Prostate gland (tissue), 2 donors: Measurements from ENCODE around the gene GALM. TPM values are rescaled to one million over a fixed set of nuclear protein-coding genes. Genes with fewer than 3 reads are reported as not detected.

Experiments used
- DNase-seq: peaks from one replicate; pipeline ENCODE4 v3.0.0-alpha.2; 2019; ENCODE audit warnings: low spot score
- H3K27ac ChIP-seq, 2 donors: fragments of 200-600 bp; sonication (generic); 2 replicates each; pipeline ENCODE4 v1.5.1; 2017 to 2019
- H3K27me3 ChIP-seq: fragments of 200-600 bp; sonication (generic); replicated peaks from 2 replicates; pipeline ENCODE4 v1.5.1; 2019; ENCODE audit not compliant: insufficient read depth
- H3K36me3 ChIP-seq, 2 donors: fragments of 200-600 bp; sonication (generic); 1 replicate in 1 of 2; 2 replicates in 1 of 2; pipeline versions ENCODE4 v1.5.1 to v1.8.1; 2017 to 2019
- H3K4me1 ChIP-seq: fragments of 200-600 bp; sonication (generic); replicated peaks from 2 replicates; pipeline ENCODE4 v1.5.1; 2019
- H3K4me3 ChIP-seq, 2 donors: fragments of 200-600 bp; sonication (generic); 2 replicates each; pipeline ENCODE4 v1.5.1; 2017 to 2019
- H3K9me3 ChIP-seq: fragments of 200-600 bp; sonication (generic); 2 replicates; pipeline ENCODE4 v1.5.1; 2017
- CTCF ChIP-seq, 4 experiments: fragments of 200-600 bp in 2 of 4; fragments of 450-650 bp in 2 of 4; sonication (generic) in 2 of 4; IDR thresholded peaks; 1 replicate in 3 of 4; 2 replicates in 1 of 4; pipeline ENCODE4 v1.5.1; 2016 to 2019; ENCODE audit warnings: antibody characterized with exemption in 4 of 4, mild to moderate bottlenecking in 2 of 4, moderate library complexity in 2 of 4
- POLR2A ChIP-seq: fragments of 450-650 bp; IDR thresholded peaks from one replicate; pipeline ENCODE4 v1.6.1; 2016; ENCODE audit warnings: antibody characterized with exemption, mild to moderate bottlenecking
- POLR2AphosphoS5 ChIP-seq: sonication (generic); formaldehyde crosslinking; IDR thresholded peaks from one replicate; pipeline ENCODE4 v1.6.1; 2017; ENCODE audit warnings: antibody characterized with exemption
- WGBS: methylation state at CpG from one replicate; pipeline ENCODE4 v1.1.5; 2018; 5-methylcytosine and 5-hydroxymethylcytosine counted together
- intact Hi-C: fragments of 100-400 bp; cut with DNase I; formaldehyde crosslinking; loops from one replicate; pipeline ENCODE4 v1.14.2; 2022
- total RNA-seq, 2 donors: library from RNA; depleted of rRNA; stranded (reverse); fragments of >200 nt; gene quantifications; one replicate each; pipeline ENCODE4 v1.1.0, GENCODE V29; 2016

GALM gene
- total RNA-seq, 2 donors from 2014 or later = 5.6 to 22.3 TPM

GRCh38 chr2:38649176-38649728, 16.7 kb upstream of the GALM start:
- no peaks in the 10 kb centered on the region for H3K4me1 ChIP-seq

GRCh38 chr2:38650012-38650411, 15.9 kb upstream of the GALM start:
- no peak for TF ChIP-seq CTCF (IDR thresholded peaks at IDR 0.05)
- no peak for TF ChIP-seq POLR2AphosphoS5
- no peak for TF ChIP-seq POLR2A
- no peak for DNase-seq
- Histone ChIP-seq H3K36me3 (no peaks in the 10 kb centered on the region), H3K4me1 (no peaks in the 10 kb centered on the region), H3K9me3 (no peaks in the 10 kb centered on the region), H3K4me3 (no peak overlapping the region), H3K27ac (no peak overlapping the region), H3K27me3 (no peaks in the 10 kb centered on the region)
- intact Hi-C loops = no loop called here
- WGBS = 88% methylated on average over 6 of the region's 6 CpGs

More at GRCh38 chr2:38649176-38649728, 16.7 kb upstream of the GALM start:
- TF ChIP-seq POLR2AphosphoS5 (no peak), CTCF (IDR thresholded peaks at IDR 0.05) (no peak), POLR2A (no peak)
- Histone ChIP-seq H3K27me3 (no peaks in the 10 kb centered on the region), H3K4me3 (no peak overlapping the region), H3K36me3 (no peaks in the 10 kb centered on the region), H3K27ac (no peak overlapping the region), H3K9me3 (no peaks in the 10 kb centered on the region)
- no peak for DNase-seq
- intact Hi-C loops = no loop called here
- 88% methylated on average over 12 of the region's 12 CpGs for WGBS

- 83% methylated on average over 2 of the region's 2 CpGs for WGBS
These were observed 15.2 kb upstream of the GALM start for GRCh38 chr2:38650717-38651116.

GRCh38 chr2:38652431-38653273, 13.3 kb upstream of the GALM start:
- 63% methylated on average over 6 of the region's 6 CpGs for WGBS
- DNase-seq = no peak
- H3K9me3 ChIP-seq = no peaks in the 10 kb centered on the region
- H3K4me3 ChIP-seq = no peak overlapping the region
- no peak overlapping the region for H3K27ac ChIP-seq
- TF ChIP-seq POLR2AphosphoS5 = no peak
- TF ChIP-seq POLR2A = no peak
- TF ChIP-seq CTCF (IDR thresholded peaks at IDR 0.05) = no peak
- no peaks in the 10 kb centered on the region for H3K27me3 ChIP-seq
- H3K36me3 ChIP-seq = no peaks in the 10 kb centered on the region
- intact Hi-C loops = no loop called here
- H3K4me1 ChIP-seq = no peaks in the 10 kb centered on the region

More at GRCh38 chr2:38650717-38651116, 15.2 kb upstream of the GALM start:
- Histone ChIP-seq H3K9me3 (no peaks in the 10 kb centered on the region), H3K27ac (no peak overlapping the region), H3K4me3 (no peak overlapping the region), H3K4me1 (no peaks in the 10 kb centered on the region), H3K36me3 (no peaks in the 10 kb centered on the region), H3K27me3 (no peaks in the 10 kb centered on the region)
- no peak for DNase-seq
- no peak for TF ChIP-seq POLR2A
- TF ChIP-seq POLR2AphosphoS5 = no peak
- no peak for TF ChIP-seq CTCF (IDR thresholded peaks at IDR 0.05)
- intact Hi-C loops = no loop called here

- no peak for DNase-seq
- Histone ChIP-seq H3K4me3 (no peak overlapping the region), H3K36me3 (no peaks in the 10 kb centered on the region), H3K27ac (no peak overlapping the region), H3K9me3 (no peaks in the 10 kb centered on the region), H3K27me3 (no peaks in the 10 kb centered on the region), H3K4me1 (no peaks in the 10 kb centered on the region)
- 95% methylated on average over 2 of the region's 2 CpGs for WGBS
- TF ChIP-seq POLR2A = no peak
- TF ChIP-seq POLR2AphosphoS5 = no peak
- no peak for TF ChIP-seq CTCF (IDR thresholded peaks at IDR 0.05)
- intact Hi-C loops = no loop called here
These were observed 12.6 kb upstream of the GALM start for GRCh38 chr2:38653380-38653714.
